ENCODE measurements around the gene GATA5.

GATA5 gene, protein sequence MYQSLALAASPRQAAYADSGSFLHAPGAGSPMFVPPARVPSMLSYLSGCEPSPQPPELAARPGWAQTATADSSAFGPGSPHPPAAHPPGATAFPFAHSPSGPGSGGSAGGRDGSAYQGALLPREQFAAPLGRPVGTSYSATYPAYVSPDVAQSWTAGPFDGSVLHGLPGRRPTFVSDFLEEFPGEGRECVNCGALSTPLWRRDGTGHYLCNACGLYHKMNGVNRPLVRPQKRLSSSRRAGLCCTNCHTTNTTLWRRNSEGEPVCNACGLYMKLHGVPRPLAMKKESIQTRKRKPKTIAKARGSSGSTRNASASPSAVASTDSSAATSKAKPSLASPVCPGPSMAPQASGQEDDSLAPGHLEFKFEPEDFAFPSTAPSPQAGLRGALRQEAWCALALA

DNA sequence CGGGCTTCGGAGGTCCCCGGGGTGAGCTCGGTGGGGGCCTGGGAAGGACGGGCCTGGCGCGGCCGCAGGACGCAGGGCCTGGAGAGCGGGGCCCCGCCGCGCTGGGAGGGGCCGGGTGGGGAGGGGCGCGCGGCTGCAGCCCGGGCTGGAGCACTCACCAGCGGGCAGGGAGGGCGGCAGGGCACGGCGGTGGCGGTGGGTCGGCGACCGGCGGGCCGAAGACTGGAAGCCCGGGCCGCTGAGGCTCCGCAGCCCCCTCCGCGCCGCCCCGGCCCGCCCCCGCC is at the start of gene GATA5:
TSS of gene GATA5 (minus strand) at position 224 of the 284 bp plus-strand sequence. CDS start 474 bp downstream, outside the sequence.
- TF ChIP-seq, protein P1, sequence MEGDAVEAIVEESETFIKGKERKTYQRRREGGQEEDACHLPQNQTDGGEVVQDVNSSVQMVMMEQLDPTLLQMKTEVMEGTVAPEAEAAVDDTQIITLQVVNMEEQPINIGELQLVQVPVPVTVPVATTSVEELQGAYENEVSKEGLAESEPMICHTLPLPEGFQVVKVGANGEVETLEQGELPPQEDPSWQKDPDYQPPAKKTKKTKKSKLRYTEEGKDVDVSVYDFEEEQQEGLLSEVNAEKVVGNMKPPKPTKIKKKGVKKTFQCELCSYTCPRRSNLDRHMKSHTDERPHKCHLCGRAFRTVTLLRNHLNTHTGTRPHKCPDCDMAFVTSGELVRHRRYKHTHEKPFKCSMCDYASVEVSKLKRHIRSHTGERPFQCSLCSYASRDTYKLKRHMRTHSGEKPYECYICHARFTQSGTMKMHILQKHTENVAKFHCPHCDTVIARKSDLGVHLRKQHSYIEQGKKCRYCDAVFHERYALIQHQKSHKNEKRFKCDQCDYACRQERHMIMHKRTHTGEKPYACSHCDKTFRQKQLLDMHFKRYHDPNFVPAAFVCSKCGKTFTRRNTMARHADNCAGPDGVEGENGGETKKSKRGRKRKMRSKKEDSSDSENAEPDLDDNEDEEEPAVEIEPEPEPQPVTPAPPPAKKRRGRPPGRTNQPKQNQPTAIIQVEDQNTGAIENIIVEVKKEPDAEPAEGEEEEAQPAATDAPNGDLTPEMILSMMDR (IDR thresholded peaks at IDR 0.05; ENCODE audit: extremely low read depth, insufficient read depth, missing control alignments) = no peak
- in situ Hi-C loops (cut with MboI; ENCODE audit: low pct_unique_long_range_greater_than_20kb, low sequenced_read_pairs, unreplicated experiment) = no loop called here
- DNase-seq (ENCODE audit: low spot score) = no peak

DNA sequence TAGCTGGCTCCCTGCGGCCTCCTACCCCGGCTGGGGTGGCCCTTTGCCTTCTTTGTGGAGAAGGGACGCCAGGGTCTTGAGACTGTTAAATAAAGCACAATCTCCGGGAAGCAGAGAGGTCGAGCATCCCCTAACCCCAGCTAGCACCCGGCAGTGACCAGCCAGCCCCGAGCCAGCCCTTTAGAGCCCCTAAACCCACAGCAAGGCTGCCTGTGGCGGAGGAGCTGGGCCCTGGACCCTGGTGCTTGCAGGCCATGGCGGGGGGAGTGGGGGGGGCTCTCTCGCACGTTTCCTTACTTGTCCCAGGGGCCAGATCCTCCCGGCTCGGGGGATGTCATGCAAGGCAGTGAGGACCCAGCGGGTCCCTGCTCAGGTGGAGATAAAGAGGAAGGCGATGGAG is 49.2 kb upstream of the GATA5 start:
- no peak for DNase-seq (ENCODE audit: low spot score)
- in situ Hi-C loops (cut with MboI; ENCODE audit: low pct_unique_long_range_greater_than_20kb, low sequenced_read_pairs, unreplicated experiment) = no loop called here
- TF ChIP-seq, protein P1 (IDR thresholded peaks at IDR 0.05; ENCODE audit: extremely low read depth, insufficient read depth, missing control alignments) = no peak

DNA sequence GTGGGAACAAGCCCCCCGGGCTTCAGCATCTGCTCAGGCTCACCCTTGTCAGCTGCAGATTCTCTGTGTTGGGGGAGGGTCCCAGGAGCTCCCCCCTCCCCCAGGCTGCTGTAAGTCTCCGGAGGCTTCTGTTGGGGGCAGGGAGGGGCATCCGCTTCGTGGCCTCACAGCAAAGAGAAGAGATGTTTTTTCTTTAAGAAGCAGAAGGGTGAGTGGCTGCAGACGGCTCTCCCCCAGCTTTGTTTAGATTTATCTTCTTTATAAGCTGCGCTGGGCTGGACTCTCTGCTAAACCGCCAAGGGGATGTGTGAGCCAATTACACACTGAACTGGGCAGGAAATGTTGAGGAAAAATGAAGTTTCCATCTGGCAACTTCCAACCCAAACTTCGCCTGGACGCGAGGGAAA is 48.7 kb upstream of the GATA5 start:
- in situ Hi-C loops (cut with MboI; ENCODE audit: low pct_unique_long_range_greater_than_20kb, low sequenced_read_pairs, unreplicated experiment) = no loop called here
- TF ChIP-seq, protein P1 (IDR thresholded peaks at IDR 0.05; ENCODE audit: extremely low read depth, insufficient read depth, missing control alignments) = no peak
- DNase-seq (ENCODE audit: low spot score) = no peak

DNA sequence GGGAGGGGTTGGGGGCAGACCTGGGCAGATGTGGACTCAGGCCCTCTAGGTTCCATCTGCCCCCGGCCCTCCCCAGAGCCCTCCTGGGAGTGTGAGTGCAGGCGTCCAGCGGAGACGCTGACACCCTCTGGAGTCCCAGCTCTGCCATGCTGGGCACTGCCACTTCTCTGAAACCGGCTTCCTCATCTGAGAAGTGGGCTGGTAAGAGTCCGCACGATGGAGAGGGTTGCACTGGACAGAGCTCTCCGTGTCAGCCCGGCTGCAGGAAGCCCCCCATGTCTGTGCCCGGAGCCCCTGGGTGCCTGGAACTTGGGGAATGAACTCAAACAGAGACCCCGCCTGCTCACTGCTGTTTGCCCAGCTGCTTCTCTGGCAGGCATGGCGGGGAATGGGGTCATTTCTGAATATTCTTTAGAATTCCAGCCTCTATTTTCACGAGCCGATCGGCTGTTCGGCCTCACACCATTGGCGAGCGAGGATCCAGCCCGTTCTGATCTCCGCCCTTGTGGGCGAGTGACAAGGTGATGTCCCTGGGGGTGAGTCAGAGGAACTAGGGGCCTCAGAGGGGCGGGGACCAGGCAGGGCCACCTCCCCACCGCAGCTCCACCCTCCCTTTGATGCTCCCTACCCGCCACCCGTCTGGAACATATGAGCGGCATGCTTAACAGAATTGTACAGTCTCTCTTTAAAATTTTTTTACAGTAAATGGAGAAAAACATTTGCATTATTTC is 47.8 kb upstream of the GATA5 start:
- DNase-seq (ENCODE audit: low spot score) = no peak
- in situ Hi-C loops (cut with MboI; ENCODE audit: low pct_unique_long_range_greater_than_20kb, low sequenced_read_pairs, unreplicated experiment) = no loop called here
- TF ChIP-seq, protein P1 (IDR thresholded peaks at IDR 0.05; ENCODE audit: extremely low read depth, insufficient read depth, missing control alignments) = no peak

GRCh38 chr20:62522748-62523396 is 47.1 kb upstream of the GATA5 start:
- in situ Hi-C loops (cut with MboI; ENCODE audit: low pct_unique_long_range_greater_than_20kb, low sequenced_read_pairs, unreplicated experiment) = no loop called here
- TF ChIP-seq, protein P1 (IDR thresholded peaks at IDR 0.05; ENCODE audit: extremely low read depth, insufficient read depth, missing control alignments) = no peak
- DNase-seq (ENCODE audit: low spot score) = no peak

DNA sequence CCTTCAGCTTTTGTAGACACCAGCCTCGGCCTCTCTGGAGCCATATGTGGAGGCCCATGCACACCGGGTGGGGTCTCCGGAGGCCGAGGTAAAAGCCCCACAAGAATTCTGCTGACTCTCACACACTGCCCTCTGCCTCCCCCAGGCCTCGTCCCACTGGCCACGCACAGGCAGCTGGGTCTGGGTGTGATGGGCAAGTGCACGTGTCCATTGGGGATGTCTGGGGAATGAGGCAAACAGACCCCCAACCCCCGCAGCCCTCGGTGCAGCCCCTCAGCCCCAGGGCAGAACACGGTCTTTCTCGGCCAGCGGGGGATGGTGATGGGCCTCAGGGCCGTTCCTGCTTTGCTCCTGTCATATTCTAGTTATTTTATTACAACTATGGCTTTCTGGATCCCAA is 44.0 kb upstream of the GATA5 start:
- TF ChIP-seq, protein P1 (IDR thresholded peaks at IDR 0.05; ENCODE audit: extremely low read depth, insufficient read depth, missing control alignments) = no peak
- in situ Hi-C loops (cut with MboI; ENCODE audit: low pct_unique_long_range_greater_than_20kb, low sequenced_read_pairs, unreplicated experiment) = no loop called here
- DNase-seq (ENCODE audit: low spot score) = no peak

Measured in GM13977 (cell line).